ENCODE measurements around the gene PKD1. TPM values are rescaled to one million over a fixed set of nuclear protein-coding genes. Genes with fewer than 3 reads are reported as not detected.

PKD1 gene
- total RNA-seq, 2 donors from 2014 or later: 78.9 to 237 TPM

GRCh38 chr16:2157480-2158261, 22.0 kb upstream of the PKD1 start:
- WGBS, 2 donors: 34 to 45% methylated on average over 6 to 27 of the region's 27 CpGs
- intact Hi-C loops (cut with DNase I): no loop called here
- Histone ChIP-seq H3K27ac (peak overlapping the region; percentile 1 to 76 (median 52)), H3K36me3 (replicated peaks in 1 of 2; ENCODE audit: insufficient read depth in 1 of 2, low read depth in 2 of 2) (no peaks in the 10 kb centered on the region), H3K4me3 (no peak overlapping the region), H3K4me1 (peaks cover 52% of the 10 kb centered on the region), H3K27me3 (no peaks in the 10 kb centered on the region), H3K9me3 (no peaks in the 10 kb centered on the region)
- TF ChIP-seq POLR2A (IDR thresholded peaks at IDR 0.05): no peak
- TF ChIP-seq CTCF (IDR thresholded peaks at IDR 0.05): no peak
- ATAC-seq: no peak
- DNase-seq: peak in 2 of 4 donors; percentile 40 to 52

GRCh38 chr16:2156849-2157224, 21.1 kb upstream of the PKD1 start:
- Histone ChIP-seq H3K9me3 (no peaks in the 10 kb centered on the region), H3K27me3 (no peaks in the 10 kb centered on the region), H3K36me3 (replicated peaks in 1 of 2; ENCODE audit: insufficient read depth in 1 of 2, low read depth in 2 of 2) (no peaks in the 10 kb centered on the region), H3K4me1 (peaks cover 60% of the 10 kb centered on the region), H3K4me3 (no peak overlapping the region), H3K27ac (peak overlapping the region; percentile 32 to 76 (median 65))
- 69 to 82% methylated on average over 5 of the region's 5 CpGs for WGBS, 2 donors
- TF ChIP-seq POLR2A (IDR thresholded peaks at IDR 0.05) (no peak), CTCF (IDR thresholded peaks at IDR 0.05) (no peak)
- intact Hi-C loops (cut with DNase I): no loop called here
- DNase-seq: no peak
- ATAC-seq: no peak

- Histone ChIP-seq H3K9me3 (no peaks in the 10 kb centered on the region), H3K4me3 (peak overlapping the region in 1 of 2 donors; percentile 47), H3K27me3 (no peaks in the 10 kb centered on the region), H3K4me1 (peaks cover 67% of the 10 kb centered on the region), H3K36me3 (replicated peaks in 1 of 2; ENCODE audit: insufficient read depth in 1 of 2, low read depth in 2 of 2) (no peaks in the 10 kb centered on the region), H3K27ac (peak overlapping the region; percentile 58 to 77 (median 74))
- DNase-seq (peak in 1 of 4 donors; percentile 41), ATAC-seq (no peak)
- WGBS, 2 donors: 8 to 10% methylated on average over 28 to 47 of the region's 47 CpGs
- no peak for TF ChIP-seq CTCF (IDR thresholded peaks at IDR 0.05)
- TF ChIP-seq POLR2A (IDR thresholded peaks at IDR 0.05): no peak
- intact Hi-C loops (cut with DNase I): no loop called here
These were observed 20.5 kb upstream of the PKD1 start for GRCh38 chr16:2155977-2156848.

GRCh38 chr16:2155091-2155950, 19.6 kb upstream of the PKD1 start, which contains the start of gene TRAF7:
Gene TRAF7, plus strand, starts transcription at chr16:2155782. Its CDS starts 8,139 bp downstream, at chr16:2163921.
- WGBS, 2 donors: 0% methylated on average over 19 to 92 of the region's 94 CpGs
- intact Hi-C loops (cut with DNase I): no loop called here
- peak within 1 kb of the TSS; percentile 77 to 95 (median 85) for H3K27ac ChIP-seq
- no peaks in the 10 kb centered on the region for H3K9me3 ChIP-seq
- TF ChIP-seq CTCF (IDR thresholded peaks at IDR 0.05) (peak in 1 of 7 experiments; percentile 27), POLR2A (IDR thresholded peaks at IDR 0.05) (peak; percentile 97 to 100 (median 100))
- DNase-seq: peak; percentile 99 to 100 (median 99)
- no peaks in the 10 kb centered on the region for H3K27me3 ChIP-seq
- H3K4me1 ChIP-seq: peaks cover 76% of the 10 kb centered on the region
- H3K36me3 ChIP-seq (replicated peaks in 1 of 2; ENCODE audit: insufficient read depth in 1 of 2, low read depth in 2 of 2): no peaks in the 10 kb centered on the region
- ATAC-seq: peak; percentile 88
- peak within 1 kb of the TSS; percentile 74 to 95 for H3K4me3 ChIP-seq

All from body of pancreas (tissue), 4 donors.